Spleen (tissue), 11 donors: ENCODE results near the gene MYO15A. TPM values are rescaled to one million over a fixed set of nuclear protein-coding genes. Genes with fewer than 3 reads are reported as not detected.

Experiments
- DNase-seq: peaks from one replicate; pipeline ENCODE4 v3.0.0-alpha.2; 2020
- H3K27ac ChIP-seq, 8 donors: fragments of 200-600 bp; sonication (generic) in 7 of 8; 1 replicate in 4 of 8; 2 replicates in 4 of 8; pipeline versions ENCODE4 v1.5.0 to v1.8.0; 2016 to 2021; ENCODE audit warnings: inconsistent platforms in 4 of 8, mild to moderate bottlenecking in 4 of 8, moderate library complexity in 1 of 8
- H3K27me3 ChIP-seq, 7 donors: fragments of 200-600 bp; sonication (generic) in 6 of 7; replicated peaks in 1 of 7; 1 replicate in 4 of 7; 2 replicates in 3 of 7; pipeline versions ENCODE4 v1.5.0 to v1.8.0; 2016 to 2021; ENCODE audit warnings: inconsistent platforms in 3 of 7, mild to moderate bottlenecking in 1 of 7
- H3K36me3 ChIP-seq, 6 donors: fragments of 200-600 bp; sonication (generic) in 5 of 6; 1 replicate in 4 of 6; 2 replicates in 2 of 6; pipeline versions ENCODE4 v1.5.0 to v1.8.0; 2016 to 2021; ENCODE audit warnings: inconsistent platforms in 2 of 6
- H3K4me1 ChIP-seq, 6 donors: fragments of 200-600 bp; sonication (generic) in 5 of 6; 1 replicate in 3 of 6; 2 replicates in 3 of 6; pipeline versions ENCODE4 v1.5.0 to v1.8.0; 2016 to 2021; ENCODE audit warnings: inconsistent platforms in 3 of 6
- H3K4me3 ChIP-seq, 8 donors: fragments of 200-600 bp; sonication (generic) in 7 of 8; 1 replicate in 4 of 8; 2 replicates in 4 of 8; pipeline versions ENCODE4 v1.5.0 to v1.8.0; 2016 to 2021; ENCODE audit warnings: inconsistent platforms in 4 of 8, mild to moderate bottlenecking in 4 of 8, moderate library complexity in 2 of 8
- H3K9me3 ChIP-seq, 8 donors: fragments of 200-600 bp; sonication (generic) in 7 of 8; 1 replicate in 4 of 8; 2 replicates in 4 of 8; pipeline versions ENCODE4 v1.5.0 to v1.8.0; 2016 to 2021; ENCODE audit warnings: inconsistent platforms in 4 of 8
- POLR2A ChIP-seq, 3 donors: fragments of 450-650 bp; IDR thresholded peaks; one replicate each; pipeline ENCODE4 v1.5.1; 2017; ENCODE audit warnings: antibody characterized with exemption in 3 of 3, mild to moderate bottlenecking in 1 of 3
- POLR2AphosphoS5 ChIP-seq, 3 donors: sonication (generic); formaldehyde crosslinking; IDR thresholded peaks; one replicate each; pipeline ENCODE4 v1.5.1; 2017; ENCODE audit warnings: antibody characterized with exemption in 3 of 3
- WGBS, 5 donors: extraction: QIAGEN DNeasy Blood & Tissue Kit in 3 of 5; methylation state at CpG; one replicate each; pipeline versions ENCODE4 v1.1.5 to v1.1.7; 2013 to 2018; 5-methylcytosine and 5-hydroxymethylcytosine counted together
- intact Hi-C: fragments of 100-400 bp; cut with DNase I; formaldehyde crosslinking; loops from one replicate; pipeline ENCODE4 v1.15.0; 2023; ENCODE audit warnings: low total_unique reads
- polyA plus RNA-seq, 3 donors: library from polyadenylated mRNA; stranded (reverse); fragments of 200-250 nt; gene quantifications; one replicate each; pipeline ENCODE4 v1.2.1, GENCODE V29; 2013
- total RNA-seq, 7 donors: library from RNA; depleted of rRNA in 3 of 7; stranded (reverse); fragments of >200 nt in 3 of 7; fragmentation: NEBNext Ultra II Directional in 4 of 7; extraction: Animal tissue kit (Norgen Biotek cat#: 25700) in 4 of 7; gene quantifications; one replicate each; pipeline versions ENCODE4 v1.1.0 to v1.2.1, GENCODE V29; 2016 to 2021
- TF ChIP-seq, protein P1 (sequence below), 11 experiments: fragments of 200-600 bp in 7 of 11; fragments of 450-650 bp in 4 of 11; sonication (generic) in 4 of 11; IDR thresholded peaks in 8 of 11; conservative IDR thresholded peaks in 3 of 11; 1 replicate in 7 of 11; 2 replicates in 4 of 11; pipeline versions ENCODE4 v1.4.0 to v1.8.0; 2016 to 2021; ENCODE audit warnings: antibody characterized with exemption in 11 of 11, inconsistent platforms in 4 of 11, mild to moderate bottlenecking in 1 of 11
- donor health status: healthy with polysubstance abuse.
- donor health status: DM: no; HTN: no; CAD: no; lungs with moderate emphysema.
- donor health status: DM: no; HTN: no; CAD: no.
- donor health status: Bipolar disorder and iron deficiency.
- donor health status: healthy.
- donor health status: DM: no; HTN: no; CAD: no.
- donor health status: DM: yes; HTN: yes; CAD: no.

Gene MYO15A
- total and polyA plus RNA-seq, 10 donors = 0.26 to 1.9 (median 0.84) TPM

DNA sequence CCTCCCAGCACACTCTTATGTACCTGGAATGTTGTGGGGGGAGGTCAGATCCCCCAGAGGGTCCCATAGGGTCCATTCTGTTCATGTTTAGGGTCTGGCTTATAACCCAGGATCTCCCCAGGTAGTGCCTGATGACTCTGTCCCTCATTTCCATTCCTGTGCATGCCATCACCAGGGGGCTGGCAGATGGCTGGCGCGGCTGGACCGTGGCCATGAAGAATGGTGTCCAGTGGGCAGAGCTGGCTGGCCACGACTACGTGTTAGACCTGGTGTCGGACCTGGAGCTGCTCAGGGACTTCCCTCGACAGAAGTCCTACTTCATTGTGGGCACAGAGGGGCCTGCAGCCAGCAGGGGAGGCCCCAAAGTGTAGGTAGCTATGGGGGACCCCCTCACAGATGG, 40.0 kb downstream of the MYO15A start:
- H3K4me1 ChIP-seq = peaks cover 4 to 16% (median 8%) of the 10 kb centered on the region in 6 donors
- TF ChIP-seq POLR2A (IDR thresholded peaks at IDR 0.05) = no peak
- H3K27me3 ChIP-seq = peaks cover 0 to 7% (median 0%) of the 10 kb centered on the region in 7 donors
- DNase-seq = no peak
- H3K4me3 ChIP-seq = no peak overlapping the region
- H3K9me3 ChIP-seq = no peaks in the 10 kb centered on the region
- intact Hi-C loops = no loop called here
- no peaks in the 10 kb centered on the region for H3K36me3 ChIP-seq
- 90 to 100% (median 95%) methylated on average over 1 to 7 of the region's 7 CpGs for WGBS, 5 donors
- H3K27ac ChIP-seq = no peak overlapping the region

DNA sequence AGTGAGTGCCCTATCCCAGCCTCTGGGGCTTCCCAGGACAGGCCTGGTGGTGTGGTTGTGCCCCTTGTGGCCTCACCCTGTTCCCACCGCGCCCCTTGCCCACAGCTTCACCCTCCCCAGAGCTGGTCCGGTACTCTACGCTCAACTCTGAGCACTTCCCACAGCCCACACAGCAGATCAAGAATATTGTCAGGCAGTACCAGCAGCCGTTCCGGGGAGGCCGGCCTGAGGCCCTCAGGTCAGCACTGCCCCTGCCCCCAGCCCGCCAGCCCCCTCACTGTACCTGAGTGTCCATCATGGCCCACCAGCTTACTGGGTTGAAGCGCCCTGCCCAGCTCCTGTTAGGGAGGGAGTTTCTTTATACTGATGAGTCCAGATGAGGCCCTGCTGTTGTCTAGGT, 42.7 kb downstream of the MYO15A start:
- WGBS, 5 donors = 83 to 97% (median 91%) methylated on average over 8 to 9 of the region's 9 CpGs
- intact Hi-C loops = no loop called here

DNA sequence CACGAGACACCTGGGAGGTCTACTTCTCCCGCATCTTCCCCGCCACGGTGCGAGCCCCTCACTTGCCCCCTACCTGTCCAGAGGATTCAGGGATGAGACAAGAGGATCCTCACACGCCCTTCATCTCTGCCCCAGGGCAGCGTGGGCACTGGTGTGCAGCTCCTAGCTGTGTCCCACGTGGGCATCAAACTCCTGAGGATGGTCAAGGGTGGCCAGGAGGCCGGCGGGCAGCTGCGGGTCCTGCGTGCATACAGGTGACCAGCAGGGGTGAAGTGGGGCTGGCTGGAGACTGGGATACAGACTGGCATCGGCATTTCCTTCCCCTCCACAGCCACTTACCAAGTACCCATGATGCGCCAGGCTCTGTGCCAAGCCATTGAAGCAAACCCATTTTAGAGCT, 46.6 kb downstream of the MYO15A start:
- TF ChIP-seq POLR2AphosphoS5 (IDR thresholded peaks at IDR 0.05) (no peak), POLR2A (IDR thresholded peaks at IDR 0.05) (no peak)
- TF ChIP-seq, protein P1, sequence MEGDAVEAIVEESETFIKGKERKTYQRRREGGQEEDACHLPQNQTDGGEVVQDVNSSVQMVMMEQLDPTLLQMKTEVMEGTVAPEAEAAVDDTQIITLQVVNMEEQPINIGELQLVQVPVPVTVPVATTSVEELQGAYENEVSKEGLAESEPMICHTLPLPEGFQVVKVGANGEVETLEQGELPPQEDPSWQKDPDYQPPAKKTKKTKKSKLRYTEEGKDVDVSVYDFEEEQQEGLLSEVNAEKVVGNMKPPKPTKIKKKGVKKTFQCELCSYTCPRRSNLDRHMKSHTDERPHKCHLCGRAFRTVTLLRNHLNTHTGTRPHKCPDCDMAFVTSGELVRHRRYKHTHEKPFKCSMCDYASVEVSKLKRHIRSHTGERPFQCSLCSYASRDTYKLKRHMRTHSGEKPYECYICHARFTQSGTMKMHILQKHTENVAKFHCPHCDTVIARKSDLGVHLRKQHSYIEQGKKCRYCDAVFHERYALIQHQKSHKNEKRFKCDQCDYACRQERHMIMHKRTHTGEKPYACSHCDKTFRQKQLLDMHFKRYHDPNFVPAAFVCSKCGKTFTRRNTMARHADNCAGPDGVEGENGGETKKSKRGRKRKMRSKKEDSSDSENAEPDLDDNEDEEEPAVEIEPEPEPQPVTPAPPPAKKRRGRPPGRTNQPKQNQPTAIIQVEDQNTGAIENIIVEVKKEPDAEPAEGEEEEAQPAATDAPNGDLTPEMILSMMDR (IDR thresholded peaks at IDR 0.05 in 8 of 11, conservative IDR thresholded peaks at IDR 0.05 in 3 of 11) = no peak
- no peak for DNase-seq
- no peaks in the 10 kb centered on the region for H3K36me3 ChIP-seq
- H3K4me1 ChIP-seq = peaks cover 9 to 58% (median 35%) of the 10 kb centered on the region in 6 donors
- no peaks in the 10 kb centered on the region for H3K9me3 ChIP-seq
- 83 to 95% (median 92%) methylated on average over 12 to 14 of the region's 14 CpGs for WGBS, 5 donors
- H3K4me3 ChIP-seq = no peak overlapping the region
- intact Hi-C loops = no loop called here
- H3K27me3 ChIP-seq = no peaks in the 10 kb centered on the region
- no peak overlapping the region for H3K27ac ChIP-seq

More for the DNA sequence above, 42.7 kb downstream of the MYO15A start:
- no peaks in the 10 kb centered on the region for H3K27me3 ChIP-seq
- DNase-seq = no peak
- H3K27ac ChIP-seq = no peak overlapping the region
- H3K9me3 ChIP-seq = no peaks in the 10 kb centered on the region
- H3K4me1 ChIP-seq = peaks cover 4 to 27% (median 16%) of the 10 kb centered on the region in 6 donors
- TF ChIP-seq POLR2AphosphoS5 (IDR thresholded peaks at IDR 0.05) (no peak), POLR2A (IDR thresholded peaks at IDR 0.05) (no peak)
- TF ChIP-seq, protein P1 (IDR thresholded peaks at IDR 0.05 in 8 of 11, conservative IDR thresholded peaks at IDR 0.05 in 3 of 11) = no peak
- H3K4me3 ChIP-seq = no peak overlapping the region
- H3K36me3 ChIP-seq = no peaks in the 10 kb centered on the region

DNA sequence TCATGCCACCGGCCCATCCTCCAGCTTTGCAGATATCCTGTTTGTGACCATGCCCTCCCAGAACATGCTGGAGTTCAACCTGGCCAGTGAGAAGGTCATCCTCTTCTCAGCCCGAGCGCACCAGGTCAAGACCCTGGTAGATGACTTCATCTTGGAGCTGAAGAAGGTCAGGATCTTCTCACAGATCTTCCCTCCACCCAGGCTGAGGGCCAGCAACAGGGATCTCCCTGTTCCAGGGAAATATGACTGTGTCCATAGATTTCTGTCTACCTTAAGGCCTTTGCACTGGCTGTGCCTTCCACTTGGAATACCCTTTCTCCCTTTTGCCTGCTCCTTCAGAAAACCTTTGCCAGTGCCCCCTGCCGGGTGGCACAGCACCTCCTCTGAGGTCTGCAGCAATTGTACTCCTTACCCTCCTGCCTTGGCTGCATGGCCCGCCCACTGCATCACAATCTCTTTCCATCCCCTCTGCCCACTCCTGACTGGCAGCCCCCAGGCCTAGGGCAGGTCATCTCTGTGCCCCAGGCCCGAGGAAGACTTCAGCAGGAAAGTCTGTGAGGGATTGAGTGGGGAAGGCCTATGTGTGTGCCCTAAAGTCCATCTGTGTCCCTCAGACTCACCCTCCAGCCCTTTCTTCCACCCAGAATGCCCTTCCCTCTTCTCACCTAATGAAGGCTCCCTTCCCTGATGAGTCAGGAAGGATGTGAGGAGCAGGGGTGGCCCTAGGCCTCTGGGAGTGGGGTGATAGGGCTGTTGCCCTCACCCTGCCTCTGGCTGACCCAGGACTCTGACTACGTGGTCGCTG, 47.8 kb downstream of the MYO15A start:
- Histone ChIP-seq H3K27me3 (no peaks in the 10 kb centered on the region), H3K9me3 (no peaks in the 10 kb centered on the region), H3K36me3 (no peaks in the 10 kb centered on the region), H3K27ac (peak overlapping the region in 4 of 8 donors; percentile 15 to 88 (median 82)), H3K4me3 (no peak overlapping the region), H3K4me1 (peaks cover 9 to 58% (median 35%) of the 10 kb centered on the region in 6 donors)
- intact Hi-C loops = no loop called here
- WGBS, 5 donors = 56 to 71% (median 62%) methylated on average over 6 to 8 of the region's 8 CpGs
- TF ChIP-seq, protein P1 (IDR thresholded peaks at IDR 0.05 in 8 of 11, conservative IDR thresholded peaks at IDR 0.05 in 3 of 11) = no peak
- TF ChIP-seq POLR2AphosphoS5 (IDR thresholded peaks at IDR 0.05) (no peak), POLR2A (IDR thresholded peaks at IDR 0.05) (no peak)
- DNase-seq = no peak
